K562 (cell line): ENCODE results near the gene GRAMD1B. TPM values are rescaled to one million over a fixed set of nuclear protein-coding genes. Genes with fewer than 3 reads are reported as not detected.

Source experiments
- ATAC-seq: fragments of 200-7000 bp; cut with Tn5 transposase; 3 replicates; pipeline ENCODE4 v1.9.1; 2020; ENCODE audit warnings: moderate library complexity
- BruUV-seq: library from RNA; stranded (reverse); fragments of 400-500 nt; replicated peaks from 2 replicates; lab custom pipeline; 2021; lab: Mats Ljungman, UMichigan
- CTCF ChIA-PET: fragments of 300-600 bp; formaldehyde crosslinking; extraction: SDS; loops from one replicate; lab custom pipeline; 2021; ENCODE audit warnings: low intra/inter-chr PET ratio; lab: Yijun Ruan, JAX
- POLR2A ChIA-PET: fragments of 300-600, 350-650 bp; sonication (Branson Sonifier 250); formaldehyde crosslinking; extraction: SDS; loops from one replicate; lab custom pipeline; 2021; ENCODE audit warnings: antibody characterized with exemption, inconsistent platforms; lab: Yijun Ruan, JAX
- DNase-seq, 4 experiments: peaks; one replicate each; pipeline versions ENCODE4 v3.0.0 to v3.0.0-alpha.2; 2011 to 2018; ENCODE audit warnings: low spot score in 3 of 4, mixed read lengths in 3 of 4; ENCODE audit errors: extremely low read depth in 1 of 4
- FAIRE-seq: peaks from 2 replicates; lab custom pipeline; 2011; peaks lifted over from hg19 to GRCh38; lab: Jason Lieb, UNC
- H2AFZ ChIP-seq: 2 replicates; pipeline ENCODE4 v1.6.0; 2011; ENCODE audit warnings: low read depth, low read length, control low read depth, inconsistent platforms
- H3K27ac ChIP-seq: fragments of 200-600 bp; 3 replicates; pipeline ENCODE4 v1.8.0; 2011; ENCODE audit warnings: low read depth, mild to moderate bottlenecking, control low read depth, inconsistent platforms, low read length, moderate library complexity, mixed read lengths; ENCODE audit errors: extremely low read depth
- H3K27me3 ChIP-seq, 2 experiments: fragments of 300-600 bp in 1 of 2; 2 replicates in 1 of 2; 3 replicates in 1 of 2; pipeline versions ENCODE4 v1.6.0 to v1.8.0; 2011; ENCODE audit warnings: inconsistent platforms in 2 of 2, low read length in 2 of 2, mild to moderate bottlenecking in 1 of 2, mixed read lengths in 1 of 2, moderate library complexity in 1 of 2; ENCODE audit not compliant: control insufficient read depth in 2 of 2, insufficient read depth in 2 of 2
- H3K36me3 ChIP-seq: fragments of 300-600 bp; 3 replicates; pipeline ENCODE4 v1.8.0; 2011; ENCODE audit warnings: mild to moderate bottlenecking, low read length, inconsistent platforms; ENCODE audit not compliant: control insufficient read depth, insufficient read depth
- H3K4me1 ChIP-seq, 2 experiments: fragments of 200-600 bp in 1 of 2; replicated peaks in 1 of 2; 2 replicates in 1 of 2; 3 replicates in 1 of 2; pipeline versions ENCODE4 v1.5.1 to v1.8.0; 2011; ENCODE audit warnings: inconsistent platforms in 2 of 2, low read length in 2 of 2, mild to moderate bottlenecking in 1 of 2, mixed read lengths in 1 of 2, moderate library complexity in 1 of 2; ENCODE audit not compliant: control insufficient read depth in 2 of 2, insufficient read depth in 2 of 2
- H3K4me2 ChIP-seq: 2 replicates; pipeline ENCODE4 v1.6.1; 2011; ENCODE audit warnings: low read length, control low read depth, inconsistent platforms, mixed read lengths; ENCODE audit not compliant: insufficient read depth
- H3K4me3 ChIP-seq: fragments of 200-600 bp; sonication (generic), shearing (Covaris generic); 2 replicates; pipeline ENCODE4 v1.5.1; 2016; ENCODE audit warnings: control low read depth, inconsistent platforms
- H3K79me2 ChIP-seq: fragments of 200-600 bp; 3 replicates; pipeline ENCODE4 v1.8.0; 2011; ENCODE audit warnings: low read length, inconsistent platforms; ENCODE audit not compliant: control insufficient read depth, insufficient read depth
- H3K9ac ChIP-seq, 2 experiments: 2 replicates each; pipeline versions ENCODE4 v1.6.0 to v1.6.1; 2011; ENCODE audit warnings: low read depth in 2 of 2, low read length in 2 of 2, control low read depth in 1 of 2, inconsistent platforms in 1 of 2, mild to moderate bottlenecking in 1 of 2, mixed read lengths in 1 of 2; ENCODE audit not compliant: insufficient read depth in 1 of 2
- H3K9me1 ChIP-seq: one replicate; pipeline ENCODE4 v1.6.0; 2011; ENCODE audit warnings: inconsistent platforms, mild to moderate bottlenecking, low read length, moderate library complexity; ENCODE audit not compliant: control insufficient read depth, insufficient read depth
- H3K9me3 ChIP-seq: replicated peaks from 2 replicates; pipeline ENCODE4 v1.5.1; 2011; ENCODE audit warnings: low read depth, low read length, inconsistent platforms; ENCODE audit not compliant: control insufficient read depth, insufficient read depth
- H4K20me1 ChIP-seq: replicated peaks from 2 replicates; pipeline ENCODE4 v1.6.1; 2011; ENCODE audit warnings: low read length, inconsistent platforms, mixed read lengths; ENCODE audit not compliant: control insufficient read depth, insufficient read depth
- CEBPB ChIP-seq: fragments of 450-650 bp; IDR thresholded peaks from 2 replicates; pipeline ENCODE4 v1.6.1; 2016; ENCODE audit warnings: missing genetic modification characterization, missing compliant biosample characterization
- FOXA1 ChIP-seq: fragments of 450-650 bp; IDR thresholded peaks from 2 replicates; pipeline ENCODE4 v1.6.1; 2016; ENCODE audit warnings: mild to moderate bottlenecking, borderline replicate concordance
- NR3C1 ChIP-seq: sonication (generic); formaldehyde crosslinking; IDR thresholded peaks from 2 replicates; pipeline ENCODE4 v1.8.1; 2022; ENCODE audit warnings: missing genetic modification reagents
- SOX6 ChIP-seq: fragments of 450-650 bp; IDR thresholded peaks from 2 replicates; pipeline ENCODE4 v1.6.1; 2014; ENCODE audit warnings: mild to moderate bottlenecking
- SRF ChIP-seq, 2 experiments: fragments of 250-450, 450-650 bp in 1 of 2; sonication (Bioruptor Pico) in 1 of 2; sonication (generic) in 1 of 2; formaldehyde crosslinking; IDR thresholded peaks; 2 replicates each; pipeline versions ENCODE4 v1.5.0 to v1.5.1; 2020 to 2022; ENCODE audit warnings: mild to moderate bottlenecking in 1 of 2, missing genetic modification reagents in 1 of 2
- ZBTB43 ChIP-seq: sonication (generic); formaldehyde crosslinking; IDR thresholded peaks from 2 replicates; pipeline ENCODE4 v1.8.0; 2023; ENCODE audit warnings: mild to moderate bottlenecking, missing genetic modification reagents
- ZNF324 ChIP-seq: fragments of 250-450 bp; sonication (Bioruptor Pico); IDR thresholded peaks from 2 replicates; pipeline ENCODE4 v1.4.0; 2020; ENCODE audit warnings: mild to moderate bottlenecking
- WGBS: fragments of 100-300 bp; shearing (Covaris generic); methylation state at CpG from one replicate; pipeline ENCODE4 v1.1.6; 2016; ENCODE audit warnings: low coverage, mixed read lengths; ENCODE audit not compliant: insufficient coverage; ENCODE audit errors: missing lambda C conversion rate; 5-methylcytosine and 5-hydroxymethylcytosine counted together
- in situ Hi-C: fragments of 300-500 bp; cut with MboI; formaldehyde crosslinking; loops from 4 replicates; pipeline ENCODE4 v1.15.0; 2018; ENCODE audit warnings: inconsistent platforms, mixed read lengths
- intact Hi-C: fragments of 100-400 bp; cut with micrococcal nuclease; formaldehyde crosslinking; loops from 2 replicates; pipeline ENCODE4 v1.14.2; 2022
- polyA plus RNA-seq, 8 experiments: library from polyadenylated mRNA; depleted of rRNA in 4 of 8; stranded (reverse) in 5 of 8; unstranded in 3 of 8; fragments of >200 nt; fragmentation: Nextera tagmentation in 2 of 8; fragmentation: Illumina TruSeq in 1 of 8; extraction: Ambion mirVana in 2 of 8; extraction: Trizol in 1 of 8; gene quantifications; 2 replicates each; pipeline versions ENCODE4 v1.2.1 to v1.2.3, GENCODE V29; 2011 to 2014; ENCODE audit warnings: inconsistent platforms in 1 of 8, missing spikeins in 1 of 8
- total RNA-seq, 7 experiments: library from RNA; depleted of rRNA in 6 of 7; stranded (reverse); fragments of >200 nt in 6 of 7; fragmentation: Illumina TruSeq in 2 of 7; extraction: Trizol in 2 of 7; gene quantifications; 2 replicates each; pipeline versions ENCODE4 v1.2.1 to v1.2.3, GENCODE V29; 2011 to 2021; ENCODE audit warnings: low replicate concordance in 1 of 7
- TF ChIP-seq, protein P1 (sequence below): fragments of 450-650 bp; IDR thresholded peaks from 2 replicates; pipeline ENCODE4 v1.6.1; 2016; ENCODE audit warnings: missing biosample characterization, missing genetic modification characterization

GRAMD1B gene
- total and polyA plus RNA-seq, 9 of the 15 experiments (the other 6 are each of a cell fraction or from before 2014, with no cell fraction given), result 0.31 TPM; not detected in 8

- intact Hi-C loops, result loop anchor here (5.0 kb wide), 1 partner anchor 274 kb away; no protein-coding TSS in a partner anchor
- POLR2A ChIA-PET, result no interaction called here
Measured at GRCh38 chr11:123576501-123576900, 146.4 kb downstream of the GRAMD1B start.

More at GRCh38 chr11:123576501-123576900, 146.4 kb downstream of the GRAMD1B start:
- no peak for TF ChIP-seq ZNF324 (CRISPR knock-in tag)
- TF ChIP-seq SOX6, result no peak
- TF ChIP-seq NR3C1 (CRISPR knock-in tag), result no peak
- TF ChIP-seq, protein P1, sequence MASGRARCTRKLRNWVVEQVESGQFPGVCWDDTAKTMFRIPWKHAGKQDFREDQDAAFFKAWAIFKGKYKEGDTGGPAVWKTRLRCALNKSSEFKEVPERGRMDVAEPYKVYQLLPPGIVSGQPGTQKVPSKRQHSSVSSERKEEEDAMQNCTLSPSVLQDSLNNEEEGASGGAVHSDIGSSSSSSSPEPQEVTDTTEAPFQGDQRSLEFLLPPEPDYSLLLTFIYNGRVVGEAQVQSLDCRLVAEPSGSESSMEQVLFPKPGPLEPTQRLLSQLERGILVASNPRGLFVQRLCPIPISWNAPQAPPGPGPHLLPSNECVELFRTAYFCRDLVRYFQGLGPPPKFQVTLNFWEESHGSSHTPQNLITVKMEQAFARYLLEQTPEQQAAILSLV, result no peak
- TF ChIP-seq FOXA1, result no peak
- TF ChIP-seq SRF (CRISPR knock-in tag; IDR thresholded peaks at IDR 0.05), result no peak
- no peak for TF ChIP-seq ZBTB43
- TF ChIP-seq CEBPB (tag), result no peak
- 0% methylated on average over 3 of the region's 3 CpGs for WGBS
- no peaks in the 10 kb centered on the region for H3K9me1 ChIP-seq
- peaks cover 0 to 33% of the 10 kb centered on the region in 2 experiments; a peak in 3 of 5 replicates for H3K27me3 ChIP-seq
- H3K4me3 ChIP-seq, result no peak overlapping the region
- H3K27ac ChIP-seq, result no peak overlapping the region
- in situ Hi-C loops, result no loop called here
- ATAC-seq (no peak), DNase-seq (no peak), FAIRE-seq (no peak)
- no peak overlapping the region for H3K4me2 ChIP-seq
- no peaks in the 10 kb centered on the region for H3K79me2 ChIP-seq
- H3K36me3 ChIP-seq, result no peaks in the 10 kb centered on the region
- no TSS peak for BruUV-seq
- H3K9me3 ChIP-seq, result no peaks in the 10 kb centered on the region
- CTCF ChIA-PET, result interaction anchor here (0.7 kb wide), 1 partner anchor 64 kb away, joined by 3 read pairs; no protein-coding TSS in a partner anchor
- H4K20me1 ChIP-seq, result peaks cover 4% of the 10 kb centered on the region; the same call in 1 of the 2 replicates
- no peak overlapping the region for H3K9ac ChIP-seq
- H2AFZ ChIP-seq, result no peak overlapping the region
- peaks cover 0 to 10% of the 10 kb centered on the region in 2 experiments; a peak in 1 of 5 replicates for H3K4me1 ChIP-seq
